HG03439 (cell line): ENCODE data around the gene TMC5.
"Not testable (repeated sequence)": the region's sequence is repeated elsewhere in the genome, so short reads cannot be mapped to it uniquely, and the experiment has no call there.

Source experiments
- ATAC-seq: cut with Tn5 transposase; IDR thresholded peaks from one replicate; pipeline ENCODE4 v1.9.1; 2021; ENCODE audit warnings: mild to moderate bottlenecking, moderate library complexity; ENCODE audit not compliant: unreplicated experiment

Gene TMC5

DNA sequence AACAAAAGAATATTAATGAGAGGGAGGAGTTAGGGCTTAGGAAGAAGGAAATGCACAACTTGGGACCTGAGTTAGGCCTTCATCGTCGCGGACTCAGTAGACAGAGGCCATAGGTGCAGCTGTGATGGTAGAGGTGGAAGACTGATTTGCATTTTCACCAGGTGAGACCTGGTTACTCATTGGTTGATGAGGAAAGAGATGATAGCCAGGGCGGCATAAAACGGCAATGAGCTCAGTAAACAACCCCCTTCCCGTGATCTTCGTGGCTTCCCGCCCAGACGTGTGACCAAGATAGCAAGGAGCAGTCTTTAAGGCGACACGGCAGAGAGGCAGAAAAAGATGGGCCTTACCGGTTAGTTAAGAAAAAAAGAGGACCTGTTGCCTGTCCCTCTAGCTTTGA, at the start of gene TMC5:
Gene TMC5 (plus strand): TSS at position 244 of the 400 bp plus-strand sequence. CDS start 22,156 bp downstream, outside the sequence.
- ATAC-seq = no peak

DNA sequence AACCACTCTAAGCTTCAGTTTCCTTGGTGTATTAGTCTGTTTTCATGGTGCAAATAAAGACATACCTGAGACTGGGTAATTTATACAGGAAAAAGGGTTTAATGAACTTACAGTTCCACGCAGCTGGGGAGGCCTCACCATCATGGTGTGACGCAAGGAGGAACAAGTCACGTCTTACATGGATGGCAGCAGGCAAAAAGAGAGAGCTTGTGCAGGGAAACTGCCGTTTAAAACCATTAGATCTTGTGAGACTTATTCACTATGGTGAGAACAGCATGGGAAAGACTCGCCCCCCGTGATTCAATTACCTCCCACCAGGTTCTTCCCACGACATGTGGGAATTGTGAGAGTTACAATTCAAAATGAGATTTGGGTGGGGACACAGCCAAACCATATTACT, 45.1 kb upstream of the TMC5 start:
- not testable (repeated sequence) for ATAC-seq

DNA sequence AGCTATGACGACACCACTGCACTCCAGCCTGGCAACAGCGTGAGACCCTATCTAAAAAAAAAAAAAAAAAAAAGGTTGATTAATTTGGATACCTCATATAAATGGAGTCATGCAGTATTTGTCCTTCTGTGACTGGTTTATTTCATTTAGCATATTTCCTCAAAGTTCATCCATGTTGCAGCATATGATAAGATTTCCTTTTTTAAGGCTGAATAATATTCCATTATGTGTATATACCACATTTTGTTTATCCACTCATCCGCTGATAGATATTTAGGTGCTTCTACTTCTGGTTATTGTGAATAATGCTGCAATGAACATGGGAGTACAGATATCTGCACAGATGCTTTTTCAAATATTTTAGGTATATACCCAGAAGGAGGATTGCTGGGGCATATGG, 43.3 kb upstream of the TMC5 start:
- ATAC-seq = no peak

DNA sequence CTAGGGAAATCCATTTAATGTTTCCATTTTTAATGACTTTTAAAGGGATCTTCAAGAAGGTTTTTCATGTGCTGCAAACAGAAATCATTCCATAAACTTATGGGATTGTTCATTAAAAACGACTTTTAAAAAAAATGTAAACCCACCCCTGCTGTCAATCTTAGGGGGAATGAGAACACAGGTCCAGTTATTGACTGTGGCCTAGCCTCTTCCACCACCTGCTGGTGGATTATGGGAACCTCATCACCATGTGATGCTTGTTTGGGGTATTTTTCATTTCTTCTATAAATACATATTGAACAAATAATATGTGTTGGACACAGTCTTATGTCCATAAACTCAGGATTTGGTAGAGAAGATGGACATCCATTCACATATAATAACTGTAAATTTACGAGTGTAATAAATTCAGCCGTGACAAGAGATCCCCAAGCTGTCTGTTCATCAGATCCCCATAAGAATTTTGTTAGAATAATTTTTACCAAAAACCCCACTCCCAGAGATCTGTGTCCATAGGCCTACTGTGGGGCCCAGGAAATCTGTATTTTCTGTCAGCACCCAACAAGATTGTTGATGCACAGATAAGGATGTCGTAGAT, 42.0 kb upstream of the TMC5 start:
- no peak for ATAC-seq

DNA sequence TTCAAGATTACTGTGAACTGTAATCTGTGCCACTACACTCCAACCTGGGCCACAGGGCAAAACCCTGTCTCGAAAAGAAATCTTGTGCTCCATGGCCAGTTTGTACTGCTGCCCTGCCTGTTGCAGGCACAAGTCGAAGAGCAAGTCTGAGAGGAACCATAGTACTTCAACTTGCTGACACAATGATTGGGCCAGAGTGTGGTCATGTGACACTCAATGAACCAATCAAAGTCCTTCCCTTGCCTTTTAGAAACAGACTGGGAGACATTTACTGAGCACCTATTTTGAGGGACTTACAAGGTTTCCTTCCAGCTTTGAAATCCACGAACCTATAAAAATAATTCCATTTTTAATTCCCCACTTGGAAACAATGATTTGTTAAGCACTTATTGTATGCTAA, 39.8 kb upstream of the TMC5 start:
- ATAC-seq = no peak

DNA sequence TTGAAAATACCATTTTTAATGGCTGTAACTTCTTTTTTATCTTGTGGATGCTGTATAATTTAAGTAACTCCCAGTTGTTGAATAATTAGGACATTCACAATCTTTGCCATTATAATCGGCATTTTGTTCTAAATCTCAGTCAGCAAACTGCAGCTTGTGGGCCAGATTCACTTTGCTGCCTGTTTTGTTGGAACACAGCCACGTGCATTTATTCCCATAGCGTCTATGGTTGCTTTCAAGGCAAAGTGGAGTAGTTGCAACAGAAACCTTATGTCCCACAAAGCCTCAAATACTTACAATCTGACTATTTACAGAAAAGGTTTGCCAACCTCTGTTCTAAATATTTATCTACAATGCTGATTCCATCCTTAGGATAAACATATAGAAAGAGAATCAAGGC, 39.2 kb upstream of the TMC5 start:
- no peak for ATAC-seq

GRCh38 chr16:19379838-19380237, 37.8 kb upstream of the TMC5 start:
- no peak for ATAC-seq

- no peak for ATAC-seq
Measured at GRCh38 chr16:19380328-19380727, 37.4 kb upstream of the TMC5 start.

GRCh38 chr16:19382084-19382801, 35.4 kb upstream of the TMC5 start:
- ATAC-seq = no peak

- ATAC-seq = no peak
Measured at GRCh38 chr16:19382887-19383816, 34.5 kb upstream of the TMC5 start.

DNA sequence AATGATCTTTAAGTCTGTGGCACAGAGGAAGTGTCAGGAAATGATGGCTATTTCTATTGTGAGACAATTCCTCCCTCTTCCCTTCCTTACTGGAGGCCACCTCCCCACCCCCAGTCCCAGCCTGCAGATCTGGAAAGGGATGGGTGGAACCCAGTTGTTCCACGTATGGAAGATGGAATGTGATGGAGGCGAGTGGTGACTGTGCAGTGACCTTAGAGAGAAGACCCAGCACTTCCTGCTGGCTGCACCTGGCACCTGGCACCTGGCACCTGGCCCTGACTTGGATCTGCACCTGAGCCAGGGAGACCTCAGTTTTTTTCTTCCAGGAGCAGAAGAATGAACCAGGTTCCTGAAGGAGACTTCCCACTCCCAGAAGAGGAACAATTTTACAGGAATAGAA, 33.0 kb upstream of the TMC5 start:
- no peak for ATAC-seq

DNA sequence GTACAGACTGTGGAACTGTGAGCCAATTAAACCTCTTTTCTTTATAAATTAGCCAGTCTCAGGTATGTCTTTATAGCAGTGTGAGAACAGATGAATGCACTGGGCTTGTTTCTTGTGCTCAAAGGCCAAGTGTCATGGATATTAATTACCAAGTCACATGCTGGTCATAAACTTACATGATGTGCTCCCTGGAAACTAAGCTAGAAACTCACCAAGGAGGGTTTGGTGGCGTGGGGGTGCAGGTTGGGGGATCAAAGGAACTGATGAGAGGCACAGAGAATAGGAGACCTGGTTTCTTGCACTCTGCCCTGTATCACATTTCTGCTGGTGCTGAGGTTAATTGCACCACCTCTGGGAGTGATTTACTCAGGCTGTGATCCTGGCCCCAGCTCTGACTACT, 31.2 kb upstream of the TMC5 start:
- ATAC-seq = no peak

DNA sequence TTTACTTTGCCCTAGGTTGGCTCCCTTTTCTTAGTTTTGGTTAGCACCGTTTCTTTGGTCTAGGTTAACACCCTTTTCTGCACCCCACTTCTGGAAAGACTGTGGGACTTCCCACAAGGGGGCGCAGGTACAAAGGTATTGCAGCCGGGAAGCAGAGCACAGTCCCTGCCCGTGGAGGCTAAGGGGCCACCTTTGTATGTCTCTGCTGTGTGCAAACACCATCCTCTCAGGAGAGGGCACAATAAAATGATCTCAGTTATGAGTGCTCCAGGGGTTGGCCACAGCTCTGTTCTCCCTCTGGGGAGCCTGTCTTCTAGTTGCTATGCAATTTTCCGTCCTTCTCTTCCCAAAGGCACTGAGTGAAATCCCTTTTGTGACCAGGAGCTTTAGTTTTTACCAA, 28.4 kb upstream of the TMC5 start:
- ATAC-seq = no peak

- not testable (repeated sequence) for ATAC-seq
Measured at GRCh38 chr16:19391185-19391776, 26.4 kb upstream of the TMC5 start.

- no peak for ATAC-seq
Measured at GRCh38 chr16:19392352-19392751, 25.3 kb upstream of the TMC5 start.

GRCh38 chr16:19393226-19394111, 24.2 kb upstream of the TMC5 start:
- ATAC-seq = no peak

- not testable (repeated sequence) for ATAC-seq
Measured at GRCh38 chr16:19395646-19396267, 21.9 kb upstream of the TMC5 start.

GRCh38 chr16:19396555-19397011, 21.1 kb upstream of the TMC5 start:
- no peak for ATAC-seq

DNA sequence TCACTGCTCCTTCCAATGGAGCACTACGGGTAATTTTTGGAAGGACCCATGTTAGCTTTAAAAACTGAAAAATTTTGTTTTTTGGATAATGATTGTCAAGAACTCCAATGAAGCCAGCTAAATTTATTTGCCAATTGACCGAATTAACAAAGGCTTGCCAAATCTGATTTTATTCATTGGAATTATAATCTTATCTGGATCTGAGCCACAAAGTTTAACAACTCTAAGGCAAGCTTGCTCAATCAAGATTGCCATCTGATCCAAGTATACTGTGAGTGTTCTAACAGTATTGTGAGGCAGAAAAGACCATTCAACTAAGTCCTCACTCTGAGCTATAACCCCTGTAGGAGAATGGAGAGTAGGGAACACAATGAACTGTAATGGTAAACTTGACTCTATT, 20.3 kb upstream of the TMC5 start:
- not testable (repeated sequence) for ATAC-seq

DNA sequence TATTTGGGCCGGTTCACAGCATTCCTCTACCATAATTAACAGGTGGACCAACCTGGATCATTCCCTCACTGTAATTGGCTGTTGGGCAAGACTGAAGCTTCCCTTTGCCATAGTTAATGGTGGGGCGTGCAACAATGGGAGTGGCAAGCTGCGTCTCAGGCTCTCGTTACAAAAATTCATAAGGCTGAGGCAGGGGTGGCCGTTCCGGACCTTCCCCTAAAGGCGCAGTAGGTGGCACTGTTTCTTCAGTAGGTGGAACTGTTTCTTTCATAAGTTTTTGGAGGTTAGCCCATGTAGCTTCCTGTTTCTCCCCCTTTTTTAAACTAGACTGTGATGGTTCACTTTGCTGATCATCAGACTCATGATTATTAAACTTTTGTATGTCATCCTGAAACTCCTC, 17.0 kb upstream of the TMC5 start:
- ATAC-seq = no peak
